Muscle layer of colon (tissue), 2 donors: Measurements from ENCODE around the gene MAPK8IP3.

ENCODE experiments used
- H3K27ac ChIP-seq: one replicate; pipeline ENCODE4 v1.7.0; 2013; ENCODE audit warnings: low read depth, mild to moderate bottlenecking, low read length, moderate library complexity
- H3K27me3 ChIP-seq, 2 donors: one replicate each; pipeline ENCODE4 v1.7.0; 2013; ENCODE audit warnings: low read length in 2 of 2, mild to moderate bottlenecking in 2 of 2; ENCODE audit not compliant: insufficient read depth in 2 of 2, control insufficient read depth in 1 of 2
- H3K36me3 ChIP-seq: one replicate; pipeline ENCODE4 v1.7.0; 2013; ENCODE audit warnings: mild to moderate bottlenecking, low read length; ENCODE audit not compliant: insufficient read depth
- H3K4me1 ChIP-seq: one replicate; pipeline ENCODE4 v1.7.0; 2013; ENCODE audit warnings: mild to moderate bottlenecking, low read length; ENCODE audit not compliant: insufficient read depth
- H3K4me3 ChIP-seq, 2 donors: one replicate each; pipeline ENCODE4 v1.7.0; 2013; ENCODE audit warnings: low read length in 2 of 2, low read depth in 1 of 2, mild to moderate bottlenecking in 1 of 2, moderate library complexity in 1 of 2
- H3K9ac ChIP-seq: one replicate; pipeline ENCODE4 v1.7.0; 2013; ENCODE audit warnings: low read length
- H3K9me3 ChIP-seq: one replicate; pipeline ENCODE4 v1.7.0; 2013; ENCODE audit warnings: mild to moderate bottlenecking, low read length
- donor health status: abdominal sarcoma.
- donor health status: Adenocarcinoma of cecum.

Gene MAPK8IP3

DNA sequence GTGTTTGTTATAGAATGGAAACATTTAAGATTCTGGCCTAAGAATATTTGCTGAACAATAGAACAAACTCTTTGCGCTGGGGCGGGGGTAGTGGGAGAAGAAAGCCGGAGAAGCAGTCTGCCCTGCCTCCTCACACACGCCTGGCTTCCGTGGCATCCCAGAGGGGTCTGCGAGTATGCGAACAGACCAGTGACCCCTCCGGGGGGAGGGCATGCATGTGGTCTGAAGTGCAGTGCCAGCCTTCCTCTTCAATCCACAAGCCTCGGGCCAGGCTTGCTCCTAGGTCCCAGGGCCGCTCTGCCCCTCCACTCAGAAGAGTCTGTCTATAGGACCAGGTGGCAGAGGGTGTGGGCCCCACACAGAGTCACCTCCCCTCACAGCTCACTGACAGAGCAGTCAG, 101.6 kb downstream of the MAPK8IP3 start:
- H3K4me1 ChIP-seq, result no peaks in the 10 kb centered on the region
- H3K27ac ChIP-seq, result no peak overlapping the region
- H3K4me3 ChIP-seq, result no peak overlapping the region
- H3K9ac ChIP-seq, result no peak overlapping the region
- peaks cover 32% of the 10 kb centered on the region for H3K36me3 ChIP-seq
- H3K27me3 ChIP-seq, result no peaks in the 10 kb centered on the region
- no peaks in the 10 kb centered on the region for H3K9me3 ChIP-seq

- Histone ChIP-seq H3K36me3 (peaks cover 39% of the 10 kb centered on the region), H3K9ac (no peak overlapping the region), H3K9me3 (no peaks in the 10 kb centered on the region), H3K27me3 (no peaks in the 10 kb centered on the region), H3K4me3 (no peak overlapping the region), H3K27ac (no peak overlapping the region), H3K4me1 (peaks cover 4% of the 10 kb centered on the region)
Observed at GRCh38 chr16:1808691-1809090, 102.7 kb downstream of the MAPK8IP3 start.

GRCh38 chr16:1809281-1809801, 103.3 kb downstream of the MAPK8IP3 start:
- peaks cover 42% of the 10 kb centered on the region for H3K36me3 ChIP-seq
- peaks cover 4% of the 10 kb centered on the region for H3K4me1 ChIP-seq
- H3K9ac ChIP-seq, result no peak overlapping the region
- no peak overlapping the region for H3K27ac ChIP-seq
- no peak overlapping the region for H3K4me3 ChIP-seq
- no peaks in the 10 kb centered on the region for H3K9me3 ChIP-seq
- H3K27me3 ChIP-seq, result no peaks in the 10 kb centered on the region

DNA sequence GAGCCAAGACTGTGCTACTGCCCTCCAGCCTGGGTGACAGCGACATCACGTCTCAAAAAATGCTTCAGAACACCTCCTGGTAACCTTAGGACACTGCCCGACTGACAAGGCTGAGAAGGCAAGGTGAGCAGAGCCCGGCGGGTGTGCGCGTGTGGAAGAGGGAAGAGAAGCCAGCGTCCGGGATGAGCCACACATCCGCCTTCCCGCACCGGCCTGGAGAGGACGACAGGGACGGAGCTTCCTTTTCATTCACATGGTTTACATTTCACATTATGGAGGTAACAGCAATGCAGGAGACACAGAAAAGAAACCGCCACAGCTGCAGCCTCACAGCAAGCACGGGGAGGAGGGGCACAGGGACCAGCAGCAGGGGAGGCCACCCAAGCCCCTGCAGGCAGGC, 104.1 kb downstream of the MAPK8IP3 start:
- H3K4me3 ChIP-seq, result no peak overlapping the region
- peaks cover 42% of the 10 kb centered on the region for H3K36me3 ChIP-seq
- peaks cover 4% of the 10 kb centered on the region for H3K4me1 ChIP-seq
- no peak overlapping the region for H3K9ac ChIP-seq
- no peaks in the 10 kb centered on the region for H3K27me3 ChIP-seq
- H3K9me3 ChIP-seq, result no peaks in the 10 kb centered on the region
- H3K27ac ChIP-seq, result no peak overlapping the region

DNA sequence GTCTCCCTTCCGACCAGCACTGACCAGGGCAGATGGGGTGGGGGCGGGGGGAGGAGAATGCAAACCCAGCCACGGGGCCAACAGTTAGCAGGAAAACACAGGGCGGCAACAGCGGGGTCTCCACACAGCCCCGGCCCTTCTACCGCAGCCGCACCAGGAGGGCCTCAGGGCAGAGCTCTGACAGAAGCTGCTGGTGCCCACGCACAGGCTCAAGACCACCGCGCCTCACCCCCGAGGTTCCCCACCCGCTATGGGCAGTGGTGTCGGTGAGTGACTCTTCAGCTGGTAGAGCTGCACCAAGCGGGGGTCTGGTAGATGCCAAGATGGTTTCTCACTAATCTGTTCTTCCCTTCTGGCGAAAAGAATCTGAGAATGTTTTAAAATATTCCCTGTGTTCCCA, 104.5 kb downstream of the MAPK8IP3 start:
- H3K36me3 ChIP-seq, result peaks cover 42% of the 10 kb centered on the region
- H3K4me3 ChIP-seq, result no peak overlapping the region
- no peak overlapping the region for H3K9ac ChIP-seq

DNA sequence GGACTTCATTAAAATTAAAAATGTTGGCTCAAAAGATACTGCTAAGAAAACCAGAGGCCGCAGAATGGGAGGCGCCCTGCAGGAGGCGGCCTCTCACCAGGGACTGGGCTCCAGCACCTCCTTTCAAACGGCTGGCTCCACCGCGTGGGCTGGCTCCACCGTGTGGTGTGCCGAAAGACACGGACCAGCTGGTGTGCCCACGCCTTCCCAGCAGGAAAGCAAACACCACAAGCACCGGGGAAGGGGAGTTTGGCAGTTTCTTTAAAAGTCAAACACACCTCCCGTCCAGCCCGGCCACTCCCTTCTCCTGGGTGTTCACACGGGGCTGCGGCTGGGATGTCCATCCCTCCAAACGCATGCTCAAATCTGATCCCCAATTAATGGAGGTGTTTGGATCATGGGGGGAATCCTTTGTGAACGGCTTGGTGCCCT, 106.8 kb downstream of the MAPK8IP3 start:
- Histone ChIP-seq H3K9ac (no peak overlapping the region), H3K27me3 (no peaks in the 10 kb centered on the region), H3K4me3 (no peak overlapping the region), H3K9me3 (no peaks in the 10 kb centered on the region), H3K27ac (no peak overlapping the region), H3K36me3 (peaks cover 42% of the 10 kb centered on the region), H3K4me1 (peaks cover 4% of the 10 kb centered on the region)

More for the DNA sequence above, 104.5 kb downstream of the MAPK8IP3 start:
- no peaks in the 10 kb centered on the region for H3K9me3 ChIP-seq
- H3K4me1 ChIP-seq, result peaks cover 4% of the 10 kb centered on the region
- H3K27ac ChIP-seq, result no peak overlapping the region
- no peaks in the 10 kb centered on the region for H3K27me3 ChIP-seq

GRCh38 chr16:1815461-1815860, 109.5 kb downstream of the MAPK8IP3 start:
- Histone ChIP-seq H3K36me3 (peaks cover 32% of the 10 kb centered on the region), H3K27me3 (no peaks in the 10 kb centered on the region), H3K4me1 (peaks cover 4% of the 10 kb centered on the region), H3K9ac (no peak overlapping the region), H3K9me3 (no peaks in the 10 kb centered on the region), H3K27ac (no peak overlapping the region), H3K4me3 (no peak overlapping the region)

DNA sequence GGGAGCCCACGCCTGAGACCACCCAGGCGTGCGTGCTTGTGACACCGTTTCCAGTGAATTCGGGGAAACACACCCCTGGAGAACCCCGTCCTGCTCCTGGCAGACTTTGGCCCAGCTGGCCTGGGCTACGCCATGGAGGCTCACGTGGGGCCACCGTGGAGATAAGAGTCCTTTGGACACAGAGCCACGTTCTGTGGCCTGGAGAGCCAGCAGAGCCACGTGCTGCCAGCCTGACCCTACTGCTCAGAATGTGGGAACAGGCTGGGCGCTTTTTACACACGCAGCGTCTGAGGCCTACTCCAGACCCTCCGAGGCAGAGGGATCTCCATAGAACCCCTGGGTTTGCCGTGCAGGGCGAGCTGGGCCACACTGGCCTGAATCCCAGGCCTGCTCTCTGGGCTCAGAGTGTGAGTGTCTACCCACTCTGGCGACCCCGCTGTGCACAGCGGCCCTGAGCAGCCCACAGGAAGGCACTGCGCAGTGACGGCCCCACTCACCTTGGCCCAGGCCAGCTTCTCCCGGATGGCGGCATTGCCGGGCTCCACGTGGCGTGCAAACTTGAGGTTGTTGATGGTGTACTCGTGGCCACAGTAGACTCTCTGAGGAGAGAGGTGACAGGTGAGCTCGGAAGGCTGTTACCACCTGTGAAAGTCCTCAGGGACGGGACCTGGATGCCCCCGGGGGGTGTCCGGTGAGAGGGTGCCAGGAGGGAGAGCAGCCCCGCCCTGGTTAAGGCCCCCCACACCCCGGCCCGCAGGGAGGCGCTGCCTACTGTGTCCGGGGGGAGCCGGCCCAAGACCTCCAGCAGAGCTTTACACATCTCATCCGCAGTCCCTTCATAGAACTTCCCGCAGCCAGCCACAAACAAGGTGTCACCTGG, 110.6 kb downstream of the MAPK8IP3 start:
- H3K27me3 ChIP-seq, result no peaks in the 10 kb centered on the region
- H3K36me3 ChIP-seq, result peaks cover 43% of the 10 kb centered on the region
- H3K27ac ChIP-seq, result no peak overlapping the region
- H3K4me3 ChIP-seq, result no peak overlapping the region
- peaks cover 4% of the 10 kb centered on the region for H3K4me1 ChIP-seq
- no peak overlapping the region for H3K9ac ChIP-seq
- no peaks in the 10 kb centered on the region for H3K9me3 ChIP-seq

GRCh38 chr16:1817276-1817589, 111.2 kb downstream of the MAPK8IP3 start:
- no peaks in the 10 kb centered on the region for H3K27me3 ChIP-seq
- H3K9ac ChIP-seq, result no peak overlapping the region
- no peak overlapping the region for H3K4me3 ChIP-seq
- H3K9me3 ChIP-seq, result no peaks in the 10 kb centered on the region
- H3K4me1 ChIP-seq, result peaks cover 4% of the 10 kb centered on the region
- peaks cover 49% of the 10 kb centered on the region for H3K36me3 ChIP-seq
- no peak overlapping the region for H3K27ac ChIP-seq

DNA sequence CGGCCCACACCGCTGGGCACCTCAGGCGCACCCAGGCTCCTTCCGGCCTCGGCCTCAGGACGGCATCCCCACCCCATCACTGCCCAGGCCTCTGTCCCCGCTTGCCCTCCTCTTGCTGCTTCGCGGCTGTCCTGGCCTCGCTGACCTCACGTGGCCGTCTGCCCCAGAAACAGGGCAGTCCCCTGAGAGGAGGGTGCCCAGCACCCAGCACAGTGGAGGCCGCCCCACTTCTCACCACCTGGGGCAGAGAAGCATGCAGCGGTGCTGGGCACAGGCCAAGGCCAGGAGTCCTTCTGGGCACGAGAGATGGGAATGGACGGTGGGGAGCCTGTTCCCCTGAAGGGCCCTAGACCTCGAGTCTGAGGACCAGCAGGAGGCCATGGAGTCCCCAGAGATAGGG, 111.7 kb downstream of the MAPK8IP3 start:
- H3K36me3 ChIP-seq, result peaks cover 53% of the 10 kb centered on the region
- H3K4me1 ChIP-seq, result peaks cover 3% of the 10 kb centered on the region
- no peak overlapping the region for H3K27ac ChIP-seq
- H3K4me3 ChIP-seq, result no peak overlapping the region
- H3K9me3 ChIP-seq, result no peaks in the 10 kb centered on the region
- H3K27me3 ChIP-seq, result no peaks in the 10 kb centered on the region
- H3K9ac ChIP-seq, result no peak overlapping the region

- H3K36me3 ChIP-seq, result peaks cover 52% of the 10 kb centered on the region
- no peaks in the 10 kb centered on the region for H3K27me3 ChIP-seq
Observed at GRCh38 chr16:1818204-1818872, 112.3 kb downstream of the MAPK8IP3 start.

More at GRCh38 chr16:1818204-1818872, 112.3 kb downstream of the MAPK8IP3 start:
- Histone ChIP-seq H3K27ac (no peak overlapping the region), H3K4me3 (no peak overlapping the region), H3K9me3 (no peaks in the 10 kb centered on the region), H3K9ac (no peak overlapping the region), H3K4me1 (no peaks in the 10 kb centered on the region)
